GM06990 (cell line): ENCODE measurements around the gene FBLN1.

Experiments used
- DNase-seq: peaks from one replicate; pipeline ENCODE4 v3.0.0-alpha.2; 2011; ENCODE audit not compliant: insufficient read length; ENCODE audit errors: extremely low read depth
- H3K27me3 ChIP-seq: replicated peaks from 2 replicates; pipeline ENCODE4 v1.6.0; 2011; ENCODE audit warnings: low read length; ENCODE audit not compliant: control insufficient read depth, insufficient read depth
- H3K36me3 ChIP-seq: 2 replicates; pipeline ENCODE4 v1.5.1; 2011; ENCODE audit warnings: low read length; ENCODE audit not compliant: control insufficient read depth, insufficient read depth
- H3K4me3 ChIP-seq: replicated peaks from 2 replicates; pipeline ENCODE4 v1.5.1; 2011; ENCODE audit warnings: low read depth, mild to moderate bottlenecking, control low read depth, low read length
- CTCF ChIP-seq: IDR thresholded peaks from 2 replicates; pipeline ENCODE4 v1.5.1; 2011; ENCODE audit warnings: low read length, control low read depth, mild to moderate bottlenecking, inconsistent platforms; ENCODE audit not compliant: insufficient read depth, poor library complexity, severe bottlenecking

The FBLN1 gene

GRCh38 chr22:45503050-45503815, 550 bp downstream of the FBLN1 start:
- H3K27me3 ChIP-seq, result no peaks in the 10 kb centered on the region; the same call in 1 of the 2 replicates
- no peak for DNase-seq
- no peak overlapping the region for H3K4me3 ChIP-seq
- TF ChIP-seq CTCF, result no peak
- no peaks in the 10 kb centered on the region for H3K36me3 ChIP-seq

- Histone ChIP-seq H3K4me3 (no peak overlapping the region), H3K27me3 (no peaks in the 10 kb centered on the region; the same call in 1 of the 2 replicates), H3K36me3 (no peaks in the 10 kb centered on the region)
- no peak for DNase-seq
- no peak for TF ChIP-seq CTCF
Observed at GRCh38 chr22:45503816-45504372, 1.2 kb downstream of the FBLN1 start.

- H3K36me3 ChIP-seq, result no peaks in the 10 kb centered on the region
- no peak overlapping the region for H3K4me3 ChIP-seq
- DNase-seq, result no peak
- no peaks in the 10 kb centered on the region; the same call in 1 of the 2 replicates for H3K27me3 ChIP-seq
- no peak for TF ChIP-seq CTCF
Observed at GRCh38 chr22:45504373-45505341, 2.0 kb downstream of the FBLN1 start.

- DNase-seq, result no peak
- no peak overlapping the region for H3K4me3 ChIP-seq
- no peak for TF ChIP-seq CTCF
- H3K27me3 ChIP-seq, result no peaks in the 10 kb centered on the region; the same call in 1 of the 2 replicates
- H3K36me3 ChIP-seq, result no peaks in the 10 kb centered on the region
Observed at GRCh38 chr22:45505991-45506747, 3.5 kb downstream of the FBLN1 start.

GRCh38 chr22:45506816-45507360, 4.2 kb downstream of the FBLN1 start:
- no peaks in the 10 kb centered on the region for H3K36me3 ChIP-seq
- no peak for DNase-seq
- no peak for TF ChIP-seq CTCF
- no peaks in the 10 kb centered on the region; the same call in 1 of the 2 replicates for H3K27me3 ChIP-seq
- H3K4me3 ChIP-seq, result no peak overlapping the region
